ENCODE results near the gene WDR46. TPM values are rescaled to one million over a fixed set of nuclear protein-coding genes. Genes with fewer than 3 reads are reported as not detected.
A peak's percentile ranks its signal among the peaks of the same experiment; 100 is the strongest.

Gene WDR46
- total RNA-seq, 1 donor from 2014 or later = 132 TPM

- peaks cover 23% of the 10 kb centered on the region for H3K36me3 ChIP-seq (ENCODE audit: control insufficient read depth, insufficient read depth, low read length)
- FAIRE-seq = no peak
Measured at GRCh38 chr6:33297956-33298772, 9.1 kb upstream of the WDR46 start.

GRCh38 chr6:33297406-33297955 is 8.4 kb upstream of the WDR46 start:
- Histone ChIP-seq H3K4me3 (ENCODE audit: low read depth, low read length) (peak overlapping the region; percentile 90), H3K27me3 (ENCODE audit: control insufficient read depth, insufficient read depth, low read length) (no peaks in the 10 kb centered on the region), H3K36me3 (ENCODE audit: control insufficient read depth, insufficient read depth, low read length) (peaks cover 24% of the 10 kb centered on the region)
- peak; percentile 65 for DNase-seq (ENCODE audit: low read depth)
- no peak for TF ChIP-seq CTCF (IDR thresholded peaks at IDR 0.05; ENCODE audit: insufficient read depth, low read length, severe bottlenecking)
- FAIRE-seq = no peak

More at GRCh38 chr6:33297956-33298772, 9.1 kb upstream of the WDR46 start:
- no peak for TF ChIP-seq CTCF (IDR thresholded peaks at IDR 0.05; ENCODE audit: insufficient read depth, low read length, severe bottlenecking)
- DNase-seq (ENCODE audit: low read depth) = peak; percentile 93
- Histone ChIP-seq H3K27me3 (ENCODE audit: control insufficient read depth, insufficient read depth, low read length) (no peaks in the 10 kb centered on the region), H3K4me3 (ENCODE audit: low read depth, low read length) (peak overlapping the region; percentile 90)

- DNase-seq (ENCODE audit: low read depth) (no peak), FAIRE-seq (no peak)
- no peak for TF ChIP-seq CTCF (IDR thresholded peaks at IDR 0.05; ENCODE audit: insufficient read depth, low read length, severe bottlenecking)
- no peaks in the 10 kb centered on the region for H3K27me3 ChIP-seq (ENCODE audit: control insufficient read depth, insufficient read depth, low read length)
- peaks cover 24% of the 10 kb centered on the region for H3K36me3 ChIP-seq (ENCODE audit: control insufficient read depth, insufficient read depth, low read length)
- peak overlapping the region; percentile 90 for H3K4me3 ChIP-seq (ENCODE audit: low read depth, low read length)
Measured at GRCh38 chr6:33296797-33297405, 7.9 kb upstream of the WDR46 start.

- Histone ChIP-seq H3K27me3 (ENCODE audit: control insufficient read depth, insufficient read depth, low read length) (no peaks in the 10 kb centered on the region), H3K4me3 (ENCODE audit: low read depth, low read length) (no peak overlapping the region), H3K36me3 (ENCODE audit: control insufficient read depth, insufficient read depth, low read length) (peaks cover 27% of the 10 kb centered on the region)
- FAIRE-seq (no peak), DNase-seq (ENCODE audit: low read depth) (no peak)
- TF ChIP-seq CTCF (IDR thresholded peaks at IDR 0.05; ENCODE audit: insufficient read depth, low read length, severe bottlenecking) = no peak
Measured at GRCh38 chr6:33295621-33296369, 6.8 kb upstream of the WDR46 start.

- no peaks in the 10 kb centered on the region for H3K27me3 ChIP-seq (ENCODE audit: control insufficient read depth, insufficient read depth, low read length)
- TF ChIP-seq CTCF (IDR thresholded peaks at IDR 0.05; ENCODE audit: insufficient read depth, low read length, severe bottlenecking) = no peak
- peaks cover 27% of the 10 kb centered on the region for H3K36me3 ChIP-seq (ENCODE audit: control insufficient read depth, insufficient read depth, low read length)
- FAIRE-seq (no peak), DNase-seq (ENCODE audit: low read depth) (no peak)
- no peak overlapping the region for H3K4me3 ChIP-seq (ENCODE audit: low read depth, low read length)
Measured at GRCh38 chr6:33294086-33294823, 5.2 kb upstream of the WDR46 start.
